ENCODE results near the gene SCN2A. TPM values are rescaled to one million over a fixed set of nuclear protein-coding genes. Genes with fewer than 3 reads are reported as not detected.

SCN2A gene
- total RNA-seq, 1 experiment from 2014 or later: 0.24 TPM

GRCh38 chr2:165376571-165376975 lies 137.4 kb downstream of the SCN2A start:
- no peak overlapping the region for H3K27ac ChIP-seq (ENCODE audit: insufficient read length, low read depth, low read length)
- no peaks in the 10 kb centered on the region; a peak in 1 of 5 replicates for H3K9me3 Mint-ChIP-seq
- no peaks in the 10 kb centered on the region for H3K79me1 ChIP-seq (ENCODE audit: insufficient read depth, low read depth, low read length, poor library complexity, severe bottlenecking)
- H2BK120ac ChIP-seq (ENCODE audit: low read depth, low read length, poor library complexity, severe bottlenecking): no peak overlapping the region
- no peak overlapping the region for H2BK20ac ChIP-seq (ENCODE audit: low read depth, low read length, poor library complexity, severe bottlenecking)
- no peak overlapping the region for H3K9ac ChIP-seq (ENCODE audit: extremely low read depth, insufficient read length, low read length)
- WGBS (ENCODE audit: extremely low coverage, insufficient read length, low lambda C conversion rate): no CpG with 5 or more reads among the region's 3 CpGs
- no peak overlapping the region for H3K14ac ChIP-seq (ENCODE audit: insufficient read depth, low read length)
- no peak overlapping the region for H4K91ac ChIP-seq (ENCODE audit: insufficient read length, low read depth, low read length)
- H2BK12ac ChIP-seq (ENCODE audit: insufficient read length, low read depth, low read length): no peak overlapping the region
- H3K27ac Mint-ChIP-seq: no peak overlapping the region
- H2AK5ac ChIP-seq (ENCODE audit: insufficient read length, low read length): no peak overlapping the region
- no peak overlapping the region for H4K5ac ChIP-seq (ENCODE audit: insufficient read length, low read depth, low read length)
- no peak overlapping the region for H2AFZ ChIP-seq (ENCODE audit: low read length)
- no peak overlapping the region for H2BK15ac ChIP-seq (ENCODE audit: low read depth, low read length)
- H3K56ac ChIP-seq (ENCODE audit: insufficient read length, low read depth, low read length): no peak overlapping the region
- H3K4me1 ChIP-seq (ENCODE audit: insufficient read depth, low read length): 0 out of 2 replicates have a peak, but pooled peaks cover 3% of the 10 kb centered on the region
- H3K23ac ChIP-seq (ENCODE audit: insufficient read length, low read depth, low read length): no peak overlapping the region
- no peaks in the 10 kb centered on the region for H3K23me2 ChIP-seq (ENCODE audit: insufficient read length, low read depth, low read length, poor library complexity, severe bottlenecking)
- no peaks in the 10 kb centered on the region for H3K79me2 ChIP-seq (ENCODE audit: insufficient read depth, low read length)
- no peak overlapping the region for H3K4me3 Mint-ChIP-seq
- H2BK5ac ChIP-seq (ENCODE audit: insufficient read length, low read length): no peak overlapping the region
- H3K4ac ChIP-seq (ENCODE audit: low read depth, low read length): no peak overlapping the region
- H3T11ph ChIP-seq (ENCODE audit: low read length): no peak overlapping the region
- no peaks in the 10 kb centered on the region for H4K20me1 ChIP-seq (ENCODE audit: control insufficient read depth, insufficient read depth, insufficient read length)
- H3K27me3 ChIP-seq (ENCODE audit: insufficient read depth, low read length): no peaks in the 10 kb centered on the region
- H3K36me3 Mint-ChIP-seq (ENCODE audit: insufficient read depth in 1 of 3, low read depth in 3 of 3): no peaks in the 10 kb centered on the region
- H3K27me3 Mint-ChIP-seq (ENCODE audit: low read depth): no peaks in the 10 kb centered on the region
- DNase-seq: no peak
- no peak overlapping the region for H4K8ac ChIP-seq (replicated peaks; ENCODE audit: insufficient read length, low read depth, low read length)
- peaks cover 24 to 29% of the 10 kb centered on the region in 2 experiments for H3K4me1 Mint-ChIP-seq
- no peak overlapping the region for H3K4me2 ChIP-seq (ENCODE audit: insufficient read depth, insufficient read length, low read length)
- no peaks in the 10 kb centered on the region for H3K9me3 ChIP-seq (ENCODE audit: control insufficient read depth, low read depth, low read length)
- H3K18ac ChIP-seq (ENCODE audit: insufficient read length, low read depth, low read length): no peak overlapping the region
- no peak for TF ChIP-seq CTCF (conservative IDR thresholded peaks at IDR 0.05)

Measured in H9 (cell line).